Right lobe of liver (tissue), 6 donors: ENCODE results near the gene SERPINE3. TPM values are rescaled to one million over a fixed set of nuclear protein-coding genes. Genes with fewer than 3 reads are reported as not detected.

ENCODE experiments used
- ATAC-seq, 4 donors: fragments of 200-7000 bp; cut with Tn5 transposase; one replicate each; pipeline ENCODE4 v1.9.1; 2020; ENCODE audit warnings: mild to moderate bottlenecking in 4 of 4, moderate library complexity in 4 of 4
- DNase-seq, 3 donors: peaks; one replicate each; pipeline ENCODE4 v3.0.0-alpha.2; 2020
- H3K27ac ChIP-seq, 3 donors: fragments of 200-600 bp; one replicate each; pipeline ENCODE4 v1.8.0; 2022
- H3K27me3 ChIP-seq, 2 donors: fragments of 200-600 bp; one replicate each; pipeline ENCODE4 v1.8.0; 2022
- H3K36me3 ChIP-seq, 4 donors: fragments of 200-600 bp; sonication (generic) in 1 of 4; one replicate each; pipeline versions ENCODE4 v1.5.1 to v1.8.0; 2017 to 2022; ENCODE audit warnings: control low read depth in 1 of 4
- H3K4me1 ChIP-seq, 4 donors: fragments of 200-600 bp; sonication (generic) in 1 of 4; one replicate each; pipeline versions ENCODE4 v1.5.1 to v1.8.0; 2017 to 2022; ENCODE audit warnings: control low read depth in 1 of 4
- H3K4me3 ChIP-seq, 3 donors: fragments of 200-600 bp; one replicate each; pipeline ENCODE4 v1.8.0; 2022
- H3K9me3 ChIP-seq, 4 donors: fragments of 200-600 bp; sonication (generic) in 1 of 4; one replicate each; pipeline versions ENCODE4 v1.5.1 to v1.8.0; 2017 to 2022; ENCODE audit warnings: control low read depth in 1 of 4
- POLR2A ChIP-seq: fragments of 450-650 bp; IDR thresholded peaks from one replicate; pipeline ENCODE4 v1.6.1; 2017; ENCODE audit warnings: antibody characterized with exemption, mild to moderate bottlenecking
- WGBS: methylation state at CpG from one replicate; pipeline ENCODE4 v1.1.6; 2018; ENCODE audit warnings: low coverage, low lambda C conversion rate; ENCODE audit not compliant: insufficient coverage; ENCODE audit errors: missing lambda C conversion rate; 5-methylcytosine and 5-hydroxymethylcytosine counted together
- intact Hi-C, 2 donors: fragments of 100-400 bp; cut with DNase I; formaldehyde crosslinking; loops; one replicate each; pipeline versions ENCODE4 v1.11.2 to v1.14.1; 2022
- long read RNA-seq: library from polyadenylated mRNA; unstranded; transcript quantifications from one replicate; pipeline ENCODE4 v2.0.0, GENCODE V29; 2019
- total RNA-seq, 6 experiments: library from RNA; depleted of rRNA in 2 of 6; stranded (reverse); fragments of >200 nt in 2 of 6; fragmentation: NEBNext Ultra II Directional in 3 of 6; extraction: Animal tissue kit (Norgen Biotek cat#: 25700) in 3 of 6; gene quantifications; one replicate each; pipeline versions ENCODE4 v1.1.0 to v1.2.4, GENCODE V29; 2016 to 2023
- TF ChIP-seq, protein P1 (sequence below), 4 donors: fragments of 200-600 bp in 3 of 4; fragments of 450-650 bp in 1 of 4; IDR thresholded peaks; one replicate each; pipeline versions ENCODE4 v1.5.1 to v1.8.0; 2016 to 2022; ENCODE audit warnings: antibody characterized with exemption in 4 of 4, mild to moderate bottlenecking in 2 of 4
- donor health status: DM: no; HTN: yes; CAD: no.
- donor health status: DM: no; HTN: no; CAD: no.
- donor health status: DM: no; HTN: no; CAD: no.
- donor health status: DM: no; HTN: yes; CAD: no.
- donor health status: DM: no; HTN: yes; CAD: no.

Gene SERPINE3
- total RNA-seq, result not detected
- long read RNA-seq, result 0 reads

DNA sequence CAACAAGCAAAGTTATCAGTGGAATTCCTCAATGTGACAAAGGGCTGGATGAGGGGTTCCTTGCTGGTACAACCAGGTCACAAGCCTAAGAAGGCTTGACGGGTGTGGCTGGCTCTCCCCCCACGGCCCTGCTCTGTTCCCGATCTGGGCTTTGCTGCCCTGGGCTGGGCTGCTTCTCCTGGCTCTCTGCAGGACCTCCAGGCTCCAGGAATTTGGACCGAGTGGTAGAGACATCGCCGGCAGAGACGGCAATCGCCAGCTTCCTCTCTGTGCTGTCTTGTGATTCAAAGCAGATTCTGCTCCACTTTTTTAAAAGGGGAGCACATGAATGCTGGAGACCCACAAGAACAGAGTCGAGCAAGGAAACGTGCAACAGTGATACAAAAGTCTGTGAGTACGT is at the start of gene SERPINE3:
TSS of gene SERPINE3 (plus strand) at position 338 of the 400 bp plus-strand sequence. CDS start 1,401 bp downstream, outside the sequence.
- no peak for TF ChIP-seq POLR2A
- TF ChIP-seq, protein P1, sequence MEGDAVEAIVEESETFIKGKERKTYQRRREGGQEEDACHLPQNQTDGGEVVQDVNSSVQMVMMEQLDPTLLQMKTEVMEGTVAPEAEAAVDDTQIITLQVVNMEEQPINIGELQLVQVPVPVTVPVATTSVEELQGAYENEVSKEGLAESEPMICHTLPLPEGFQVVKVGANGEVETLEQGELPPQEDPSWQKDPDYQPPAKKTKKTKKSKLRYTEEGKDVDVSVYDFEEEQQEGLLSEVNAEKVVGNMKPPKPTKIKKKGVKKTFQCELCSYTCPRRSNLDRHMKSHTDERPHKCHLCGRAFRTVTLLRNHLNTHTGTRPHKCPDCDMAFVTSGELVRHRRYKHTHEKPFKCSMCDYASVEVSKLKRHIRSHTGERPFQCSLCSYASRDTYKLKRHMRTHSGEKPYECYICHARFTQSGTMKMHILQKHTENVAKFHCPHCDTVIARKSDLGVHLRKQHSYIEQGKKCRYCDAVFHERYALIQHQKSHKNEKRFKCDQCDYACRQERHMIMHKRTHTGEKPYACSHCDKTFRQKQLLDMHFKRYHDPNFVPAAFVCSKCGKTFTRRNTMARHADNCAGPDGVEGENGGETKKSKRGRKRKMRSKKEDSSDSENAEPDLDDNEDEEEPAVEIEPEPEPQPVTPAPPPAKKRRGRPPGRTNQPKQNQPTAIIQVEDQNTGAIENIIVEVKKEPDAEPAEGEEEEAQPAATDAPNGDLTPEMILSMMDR (IDR thresholded peaks at IDR 0.05), result no peak
- no peaks in the 10 kb centered on the region for H3K4me1 ChIP-seq
- H3K27ac ChIP-seq, result no peak within 1 kb of the TSS
- no peaks in the 10 kb centered on the region for H3K9me3 ChIP-seq
- H3K4me3 ChIP-seq, result no peak within 1 kb of the TSS
- 84% methylated on average over 10 of the region's 11 CpGs for WGBS
- ATAC-seq, result no peak
- no peak for DNase-seq
- intact Hi-C loops, result no loop called here
- no peaks in the 10 kb centered on the region for H3K36me3 ChIP-seq
- no peaks in the 10 kb centered on the region for H3K27me3 ChIP-seq

DNA sequence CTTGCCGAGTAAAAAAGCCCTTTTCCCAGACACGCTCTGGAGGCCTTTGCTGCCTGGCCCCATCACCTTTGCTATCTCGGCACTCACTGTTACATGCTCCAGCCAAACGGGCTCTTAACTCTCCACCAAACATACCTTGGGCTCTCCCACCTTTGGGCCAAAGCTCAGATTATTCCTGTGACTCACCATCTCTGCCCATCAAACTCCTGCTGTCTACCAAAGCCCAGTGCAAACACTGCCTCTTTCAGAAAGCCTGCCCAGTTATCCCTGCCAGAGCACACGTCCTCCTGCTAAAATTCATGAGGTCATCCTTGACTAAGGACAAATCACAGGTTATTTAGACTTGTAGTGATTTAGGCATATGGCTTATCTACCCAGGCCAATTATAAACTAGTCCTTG is 48.1 kb upstream of the SERPINE3 start:
- H3K36me3 ChIP-seq, result no peaks in the 10 kb centered on the region
- WGBS, result 74% methylated on average over 5 of the region's 5 CpGs
- ATAC-seq (peak in 1 of 4 donors; percentile 75), DNase-seq (no peak)
- no peaks in the 10 kb centered on the region for H3K9me3 ChIP-seq
- H3K27me3 ChIP-seq, result no peaks in the 10 kb centered on the region
- no peak overlapping the region for H3K4me3 ChIP-seq
- no peak overlapping the region for H3K27ac ChIP-seq
- H3K4me1 ChIP-seq, result peaks cover 0 to 4% (median 0%) of the 10 kb centered on the region in 4 donors
- TF ChIP-seq, protein P1 (IDR thresholded peaks at IDR 0.05), result no peak
- intact Hi-C loops, result no loop called here

DNA sequence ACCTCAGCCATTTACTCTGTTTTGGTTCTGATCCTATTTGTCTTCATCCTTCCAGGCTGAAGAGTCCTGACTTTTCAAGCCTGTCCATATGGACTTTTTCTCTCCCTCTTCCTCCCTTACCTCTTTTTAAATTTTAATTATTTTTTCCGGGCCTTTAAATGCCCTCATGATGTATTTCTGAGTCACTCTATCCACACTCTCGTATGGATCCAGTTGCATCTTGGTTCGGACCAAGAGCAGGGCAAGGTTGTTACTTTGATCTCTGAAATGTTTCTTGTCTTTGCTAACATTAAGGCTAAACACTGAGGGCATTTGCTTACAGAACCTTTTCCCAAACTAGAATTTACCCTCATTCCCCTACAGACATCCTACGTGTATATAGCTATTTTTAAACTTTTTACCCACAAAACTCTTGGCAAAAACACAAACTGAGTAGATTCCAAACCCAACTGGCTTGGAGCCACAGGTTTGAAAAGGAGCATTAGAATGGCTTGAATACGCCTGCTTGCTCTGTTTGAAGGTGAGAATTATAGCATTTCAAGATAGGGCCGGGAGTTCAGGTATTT is 47.4 kb upstream of the SERPINE3 start:
- H3K4me3 ChIP-seq, result no peak overlapping the region
- H3K4me1 ChIP-seq, result peaks cover 0 to 4% (median 0%) of the 10 kb centered on the region in 4 donors
- no peak for ATAC-seq
- H3K36me3 ChIP-seq, result no peaks in the 10 kb centered on the region
- DNase-seq, result no peak
- no peaks in the 10 kb centered on the region for H3K9me3 ChIP-seq
- no peaks in the 10 kb centered on the region for H3K27me3 ChIP-seq
- no peak overlapping the region for H3K27ac ChIP-seq
- intact Hi-C loops, result no loop called here
- TF ChIP-seq POLR2A, result no peak
- TF ChIP-seq, protein P1 (IDR thresholded peaks at IDR 0.05), result no peak
- WGBS, result 70% methylated on average over 6 of the region's 6 CpGs

DNA sequence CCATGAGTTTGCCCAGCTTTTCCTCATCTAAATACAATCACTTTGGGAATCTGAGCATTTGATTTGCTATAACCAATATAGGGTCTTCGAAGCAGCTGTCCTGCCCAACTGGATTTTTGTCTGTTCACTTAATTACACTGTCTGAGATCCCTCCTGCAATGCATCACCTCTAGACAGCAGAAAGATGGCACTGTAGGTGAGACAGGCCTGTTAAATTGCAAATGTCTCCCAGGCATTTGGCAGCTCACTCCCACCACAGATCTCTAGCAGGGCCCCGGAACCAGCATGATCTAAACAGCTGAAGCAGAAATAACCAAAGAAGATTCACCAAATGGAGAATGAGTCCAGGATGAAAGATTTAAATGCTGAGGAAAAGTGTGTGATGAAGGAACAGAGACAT is 41.9 kb upstream of the SERPINE3 start:
- intact Hi-C loops, result no loop called here
- no peaks in the 10 kb centered on the region for H3K9me3 ChIP-seq
- no peaks in the 10 kb centered on the region for H3K36me3 ChIP-seq
- WGBS, result 91% methylated on average over 1 of the region's 2 CpGs
- ATAC-seq (no peak), DNase-seq (no peak)
- H3K4me3 ChIP-seq, result no peak overlapping the region
- peaks cover 0 to 2% (median 0%) of the 10 kb centered on the region in 4 donors for H3K4me1 ChIP-seq
- H3K27me3 ChIP-seq, result no peaks in the 10 kb centered on the region
- TF ChIP-seq, protein P1 (IDR thresholded peaks at IDR 0.05), result no peak
- TF ChIP-seq POLR2A, result no peak
- no peak overlapping the region for H3K27ac ChIP-seq
